HG02571 (cell line): ENCODE measurements around the gene SYMPK.

Experiments
- ATAC-seq: cut with Tn5 transposase; IDR thresholded peaks from one replicate; pipeline ENCODE4 v1.9.1; 2021; ENCODE audit warnings: mild to moderate bottlenecking, moderate library complexity; ENCODE audit not compliant: unreplicated experiment

SYMPK gene

GRCh38 chr19:45768655-45768983 is 94.3 kb downstream of the SYMPK start:
- ATAC-seq: no peak

- ATAC-seq: no peak
Measured at GRCh38 chr19:45767881-45768654, 94.9 kb downstream of the SYMPK start.

GRCh38 chr19:45767410-45767880 is 95.5 kb downstream of the SYMPK start:
- no peak for ATAC-seq

GRCh38 chr19:45766869-45767346 is 96.0 kb downstream of the SYMPK start:
- no peak for ATAC-seq

GRCh38 chr19:45766296-45766868 is 96.6 kb downstream of the SYMPK start:
- ATAC-seq: no peak

GRCh38 chr19:45765702-45766295 is 97.1 kb downstream of the SYMPK start:
- ATAC-seq: no peak
